ENCODE results near the gene HMGA1. TPM values are rescaled to one million over a fixed set of nuclear protein-coding genes. Genes with fewer than 3 reads are reported as not detected.

HMGA1 gene
- total and polyA plus RNA-seq, 2 experiments from 2014 or later: 1,411 to 2,052 TPM

GRCh38 chr6:34207695-34208443 lies 28.8 kb upstream of the HMGA1 start:
- peaks cover 19% of the 10 kb centered on the region for H3K4me1 Mint-ChIP-seq
- Histone ChIP-seq H3F3A (replicated peaks; ENCODE audit: low read depth) (peaks cover 4% of the 10 kb centered on the region), H3K27me3 (ENCODE audit: insufficient read depth) (no peaks in the 10 kb centered on the region), H3K36me3 (ENCODE audit: insufficient read depth) (no peaks in the 10 kb centered on the region), H4K20me1 (replicated peaks; ENCODE audit: insufficient read depth) (no peaks in the 10 kb centered on the region), H3K27ac (ENCODE audit: low read depth) (no peak overlapping the region), H3K9me2 (ENCODE audit: insufficient read depth) (no peaks in the 10 kb centered on the region), H3K79me2 (replicated peaks; ENCODE audit: insufficient read depth) (no peaks in the 10 kb centered on the region), H3K4me2 (no peak overlapping the region), H3K4me1 (ENCODE audit: insufficient read depth) (peaks cover 3% of the 10 kb centered on the region; the same call in 1 of the 2 replicates), H3K4me3 (no peak overlapping the region), H2AFZ (no peak overlapping the region)
- no peaks in the 10 kb centered on the region for H3K9me3 Mint-ChIP-seq
- DNase-seq (ENCODE audit: low spot score) (no peak), ATAC-seq (no peak)
- no peaks in the 10 kb centered on the region for H3K36me3 Mint-ChIP-seq (ENCODE audit: low read depth)
- H3K4me3 Mint-ChIP-seq: no peak overlapping the region
- H3K27ac Mint-ChIP-seq: no peak overlapping the region
- peaks cover 8% of the 10 kb centered on the region for H3K27me3 Mint-ChIP-seq (ENCODE audit: insufficient read depth, low read depth, poor library complexity)
- TF ChIP-seq EZH2phosphoT487 (IDR thresholded peaks at IDR 0.05; ENCODE audit: unreplicated experiment): no peak
- TF ChIP-seq ZNF462 (CRISPR knock-in tag; IDR thresholded peaks at IDR 0.05): no peak
- no peak for TF ChIP-seq ETS1 (IDR thresholded peaks at IDR 0.05)
- TF ChIP-seq CTCF (conservative IDR thresholded peaks at IDR 0.05; ENCODE audit: low read depth in 2 of 2): no peak
- no peak for TF ChIP-seq JUNB (IDR thresholded peaks at IDR 0.05; ENCODE audit: unreplicated experiment)
- no peak for TF ChIP-seq ZNF114 (CRISPR knock-in tag; IDR thresholded peaks at IDR 0.05)
- no peak for TF ChIP-seq POLR2AphosphoS5 (IDR thresholded peaks at IDR 0.05; ENCODE audit: low read depth)
- no peak for TF ChIP-seq EZH2 (IDR thresholded peaks at IDR 0.05; ENCODE audit: low read depth, unreplicated experiment)
- TF ChIP-seq CREB1 (CRISPR knock-in tag; IDR thresholded peaks at IDR 0.05; ENCODE audit: low read depth): no peak
